NCI-H345 (cell line): ENCODE data around the gene IGFBP2.

Experiments
- DNase-seq: peaks from one replicate; lab custom pipeline; 2025; lab: John Stamatoyannopoulos, UW

Gene IGFBP2

GRCh38 chr2:216683846-216684245 is 50.6 kb downstream of the IGFBP2 start:
- DNase-seq, result peak; percentile 5

GRCh38 chr2:216685327-216685875 is 52.2 kb downstream of the IGFBP2 start:
- DNase-seq, result no peak

- DNase-seq, result no peak
These were observed 53.9 kb downstream of the IGFBP2 start for GRCh38 chr2:216687111-216687510.

- no peak for DNase-seq
These were observed 54.4 kb downstream of the IGFBP2 start for GRCh38 chr2:216687646-216688045.

GRCh38 chr2:216688731-216689340 is 55.6 kb downstream of the IGFBP2 start:
- DNase-seq, result no peak

- DNase-seq, result no peak
These were observed 56.2 kb downstream of the IGFBP2 start for GRCh38 chr2:216689397-216689796.

- no peak for DNase-seq
These were observed 57.2 kb downstream of the IGFBP2 start for GRCh38 chr2:216690456-216690852.

GRCh38 chr2:216690853-216691741 is 57.9 kb downstream of the IGFBP2 start:
- DNase-seq, result peak; percentile 87

GRCh38 chr2:216692636-216693413 is 59.6 kb downstream of the IGFBP2 start:
- DNase-seq, result peak; percentile 98

- DNase-seq, result peak; percentile 38
These were observed 60.3 kb downstream of the IGFBP2 start for GRCh38 chr2:216693414-216694080.

GRCh38 chr2:216694082-216694825 is 61.0 kb downstream of the IGFBP2 start:
- DNase-seq, result peak; percentile 70

GRCh38 chr2:216694826-216695217 is 61.6 kb downstream of the IGFBP2 start:
- DNase-seq, result no peak

GRCh38 chr2:216695401-216695821 is 62.2 kb downstream of the IGFBP2 start, which contains the start of gene IGFBP5:
Gene IGFBP5 (minus strand): TSS chr2:216695549. CDS start chr2:216694775, 774 bp downstream.
- peak; percentile 96 for DNase-seq

GRCh38 chr2:216696321-216696720 is 63.1 kb downstream of the IGFBP2 start:
- DNase-seq, result peak; percentile 35

- DNase-seq, result peak; percentile 60
These were observed 63.7 kb downstream of the IGFBP2 start for GRCh38 chr2:216696751-216697560.

GRCh38 chr2:216698293-216698692 is 65.1 kb downstream of the IGFBP2 start:
- no peak for DNase-seq

GRCh38 chr2:216698895-216699294 is 65.7 kb downstream of the IGFBP2 start:
- DNase-seq, result peak; percentile 85

GRCh38 chr2:216700088-216700567 is 66.9 kb downstream of the IGFBP2 start:
- peak; percentile 70 for DNase-seq

- peak; percentile 15 for DNase-seq
These were observed 67.6 kb downstream of the IGFBP2 start for GRCh38 chr2:216700781-216701180.

GRCh38 chr2:216701544-216701943 is 68.3 kb downstream of the IGFBP2 start:
- DNase-seq, result no peak
